Endothelial cell of umbilical vein (primary cell): ENCODE measurements around the gene CYP20A1. TPM values are rescaled to one million over a fixed set of nuclear protein-coding genes. Genes with fewer than 3 reads are reported as not detected.

Source experiments
- BruUV-seq: library from RNA; stranded (reverse); fragments of 400-500 nt; replicated peaks from 2 replicates; lab custom pipeline; 2021; lab: Mats Ljungman, UMichigan
- CTCF ChIA-PET: fragments of 300-600, 350-600 bp; sonication (Branson Sonifier 250); formaldehyde crosslinking; loops from one replicate; lab custom pipeline; 2021; ENCODE audit warnings: antibody characterized with exemption, inconsistent platforms; lab: Charles Lee
- POLR2A ChIA-PET: fragments of 300-600, 350-600 bp; sonication (Branson Sonifier 250); formaldehyde crosslinking; loops from one replicate; lab custom pipeline; 2021; ENCODE audit warnings: antibody characterized with exemption, inconsistent platforms; lab: Charles Lee
- DNase-seq: peaks from one replicate; pipeline ENCODE4 v3.0.0-alpha.2; 2011; ENCODE audit warnings: low read depth, low spot score
- FAIRE-seq: peaks from 2 replicates; lab custom pipeline; 2011; peaks lifted over from hg19 to GRCh38; lab: Jason Lieb, UNC
- H2AFZ ChIP-seq: 2 replicates; pipeline ENCODE4 v1.6.0; 2012; ENCODE audit warnings: low read depth, low read length, control low read depth, inconsistent platforms
- H3K27ac ChIP-seq: 2 replicates; pipeline ENCODE4 v1.5.1; 2011; ENCODE audit warnings: low read depth, mild to moderate bottlenecking, control low read depth, low read length, moderate library complexity; ENCODE audit not compliant: insufficient read depth
- H3K27me3 ChIP-seq, 2 experiments: 2 replicates each; pipeline versions ENCODE4 v1.6.0 to v1.6.1; 2011; ENCODE audit warnings: low read length in 2 of 2, mixed read lengths in 1 of 2; ENCODE audit not compliant: control insufficient read depth in 2 of 2, insufficient read depth in 2 of 2
- H3K36me3 ChIP-seq, 2 experiments: 2 replicates in 1 of 2; 3 replicates in 1 of 2; pipeline ENCODE4 v1.5.1; 2011; ENCODE audit warnings: low read length in 2 of 2, mild to moderate bottlenecking in 1 of 2, moderate library complexity in 1 of 2; ENCODE audit not compliant: control insufficient read depth in 2 of 2, insufficient read depth in 2 of 2; ENCODE audit errors: extremely low read depth in 1 of 2
- H3K4me1 ChIP-seq: 3 replicates; pipeline ENCODE4 v1.5.1; 2011; ENCODE audit warnings: mild to moderate bottlenecking, low read length; ENCODE audit not compliant: control insufficient read depth, insufficient read depth; ENCODE audit errors: extremely low read depth
- H3K4me2 ChIP-seq: 2 replicates; pipeline ENCODE4 v1.6.1; 2011; ENCODE audit warnings: low read length, control low read depth, mixed read lengths; ENCODE audit not compliant: insufficient read depth
- H3K4me3 ChIP-seq, 3 experiments: fragments of 200-600 bp in 1 of 3; sonication (generic), shearing (Covaris generic) in 1 of 3; replicated peaks in 1 of 3; 2 replicates each; pipeline ENCODE4 v1.5.1; 2011 to 2016; ENCODE audit warnings: control low read depth in 3 of 3, low read length in 3 of 3, mild to moderate bottlenecking in 2 of 3, inconsistent platforms in 1 of 3, low read depth in 1 of 3, moderate library complexity in 1 of 3; ENCODE audit not compliant: insufficient read depth in 1 of 3
- H3K79me2 ChIP-seq: 2 replicates; pipeline ENCODE4 v1.6.0; 2012; ENCODE audit warnings: low read length, inconsistent platforms; ENCODE audit not compliant: control insufficient read depth, insufficient read depth
- H3K9ac ChIP-seq: replicated peaks from 2 replicates; pipeline ENCODE3; 2011; ENCODE audit warnings: low read length, control low read depth; ENCODE audit not compliant: insufficient read depth; ENCODE audit errors: extremely low read depth
- H3K9me1 ChIP-seq: replicated peaks from 3 replicates; pipeline ENCODE4 v1.6.0; 2011; ENCODE audit warnings: mild to moderate bottlenecking, low read length; ENCODE audit not compliant: control insufficient read depth, insufficient read depth; ENCODE audit errors: extremely low read depth
- H3K9me3 ChIP-seq: replicated peaks from 2 replicates; pipeline ENCODE4 v1.5.1; 2012; ENCODE audit warnings: low read length, inconsistent platforms; ENCODE audit not compliant: control insufficient read depth, insufficient read depth
- H4K20me1 ChIP-seq: replicated peaks from 2 replicates; pipeline ENCODE3; 2011; ENCODE audit warnings: mild to moderate bottlenecking, low read length; ENCODE audit not compliant: control insufficient read depth, insufficient read depth; ENCODE audit errors: extremely low read depth
- CTCF ChIP-seq, 2 donors: IDR thresholded peaks; 1 replicate in 1 of 2; 2 replicates in 1 of 2; pipeline ENCODE4 v1.5.1; 2011; ENCODE audit warnings: low read length in 2 of 2, mild to moderate bottlenecking in 2 of 2, moderate library complexity in 2 of 2, control low read depth in 1 of 2, inconsistent platforms in 1 of 2, low read depth in 1 of 2; ENCODE audit not compliant: insufficient read depth in 1 of 2; ENCODE audit errors: extremely low read depth in 1 of 2
- EZH2 ChIP-seq: IDR thresholded peaks from 2 replicates; pipeline ENCODE4 v1.6.1; 2012; ENCODE audit warnings: borderline replicate concordance, low read depth, mild to moderate bottlenecking, moderate library complexity, low read length, inconsistent platforms; ENCODE audit not compliant: severe bottlenecking
- FOS ChIP-seq: IDR thresholded peaks from 2 replicates; pipeline ENCODE4 v1.6.1; 2011; ENCODE audit warnings: mild to moderate bottlenecking, low read length, moderate library complexity, borderline replicate concordance; ENCODE audit not compliant: insufficient read depth
- GATA2 ChIP-seq: IDR thresholded peaks from 2 replicates; pipeline ENCODE4 v1.7.0; 2011; ENCODE audit warnings: low read depth, mild to moderate bottlenecking, moderate library complexity, mixed read lengths, low read length; ENCODE audit not compliant: insufficient read length, insufficient read depth
- JUN ChIP-seq: IDR thresholded peaks from 2 replicates; pipeline ENCODE4 v1.6.1; 2011; ENCODE audit warnings: borderline replicate concordance, low read depth; ENCODE audit not compliant: insufficient read length, insufficient read depth
- MAX ChIP-seq: IDR thresholded peaks from 2 replicates; pipeline ENCODE4 v1.6.1; 2011; ENCODE audit not compliant: insufficient read depth, insufficient read length
- MYC ChIP-seq: IDR thresholded peaks from one replicate; pipeline ENCODE4 v1.6.1; 2011; ENCODE audit warnings: mild to moderate bottlenecking, low read depth, low read length
- POLR2A ChIP-seq: IDR thresholded peaks from 2 replicates; pipeline ENCODE4 v1.6.1; 2012; ENCODE audit warnings: low read depth, mild to moderate bottlenecking, control low read depth, low read length
- POLR2AphosphoS5 ChIP-seq: IDR thresholded peaks from 2 replicates; pipeline ENCODE4 v1.6.1; 2012; ENCODE audit warnings: low read depth, mild to moderate bottlenecking, control low read depth, low read length, moderate library complexity; ENCODE audit not compliant: insufficient read depth
- dilution Hi-C: fragments of 300-500 bp; cut with MboI; formaldehyde crosslinking; loops from one replicate; pipeline ENCODE4 v1.15.0; 2019; ENCODE audit warnings: low sequenced_read_pairs; ENCODE audit not compliant: extremely low pct_ligation_motif_present
- intact Hi-C: fragments of 100-400 bp; cut with micrococcal nuclease; formaldehyde crosslinking; loops from one replicate; pipeline ENCODE4 v1.10.0; 2022
- polyA plus RNA-seq, 4 experiments: library from polyadenylated mRNA; depleted of rRNA in 3 of 4; stranded (reverse) in 3 of 4; unstranded in 1 of 4; fragments of >200 nt; gene quantifications; 2 replicates each; pipeline versions ENCODE4 v1.2.1 to v1.2.3, GENCODE V29; 2011 to 2012; ENCODE audit warnings: missing spikeins in 1 of 4
- total RNA-seq: library from RNA; stranded (reverse); gene quantifications from 2 replicates; pipeline ENCODE4 v1.2.3, GENCODE V29; 2021

Gene CYP20A1
- total and polyA plus RNA-seq, 2 donors (not counting 3 experiments of a cell fraction or from before 2014, with no cell fraction given), result 9.6 to 26.5 TPM

- Histone ChIP-seq H3K27ac (no peak overlapping the region), H3K79me2 (no peaks in the 10 kb centered on the region), H3K4me2 (no peak overlapping the region), H3K9me3 (no peaks in the 10 kb centered on the region), H3K27me3 (no peaks in the 10 kb centered on the region), H3K9ac (no peak overlapping the region), H3K36me3 (peaks cover 5 to 16% of the 10 kb centered on the region in 2 experiments), H4K20me1 (no peaks in the 10 kb centered on the region), H3K4me1 (peaks cover 1% of the 10 kb centered on the region), H2AFZ (no peak overlapping the region), H3K4me3 (no peak overlapping the region), H3K9me1 (peaks cover 2% of the 10 kb centered on the region)
- POLR2A ChIA-PET, result no interaction called here
- no TSS peak for BruUV-seq
- FAIRE-seq, result no peak
- TF ChIP-seq POLR2A (no peak), MAX (no peak), EZH2 (no peak), GATA2 (no peak), POLR2AphosphoS5 (no peak), FOS (no peak), MYC (no peak), CTCF (IDR thresholded peaks at IDR 0.05; ENCODE audit: extremely low read depth in 1 of 2, insufficient read depth in 1 of 2, low read depth in 1 of 2, low read length in 2 of 2) (no peak), JUN (no peak)
- CTCF ChIA-PET, result no interaction called here
- intact Hi-C loops, result no loop called here
- dilution Hi-C loops, result no loop called here
- DNase-seq, result no peak
Measured at GRCh38 chr2:203286532-203286931, 47.7 kb downstream of the CYP20A1 start.
